Naive B cell (primary cell): ENCODE measurements around the gene PLEKHO2. TPM values are rescaled to one million over a fixed set of nuclear protein-coding genes. Genes with fewer than 3 reads are reported as not detected.

Experiments used
- ATAC-seq, 2 donors: fragments of 150-1000 bp; cut with Tn5 transposase; 2 replicates each; pipeline ENCODE4 v1.10.0; 2021; ENCODE audit warnings: low read depth in 2 of 2, mild to moderate bottlenecking in 2 of 2, moderate library complexity in 2 of 2
- DNase-seq: peaks from one replicate; pipeline ENCODE4 v3.0.0; 2022
- H3K27ac Mint-ChIP-seq, 6 donors: one replicate each; pipeline ENCODE4 v1.8.0; 2020 to 2022; ENCODE audit warnings: mild to moderate bottlenecking in 6 of 6, mixed read lengths in 6 of 6, moderate library complexity in 5 of 6, inconsistent platforms in 2 of 6
- H3K27me3 Mint-ChIP-seq, 3 donors: one replicate each; pipeline ENCODE4 v1.8.0; 2021 to 2022; ENCODE audit warnings: mixed read lengths in 3 of 3, mild to moderate bottlenecking in 1 of 3
- H3K36me3 Mint-ChIP-seq, 2 donors: one replicate each; pipeline ENCODE4 v1.8.0; 2020 to 2022; ENCODE audit warnings: mixed read lengths in 2 of 2, inconsistent platforms in 1 of 2, mild to moderate bottlenecking in 1 of 2
- H3K4me1 Mint-ChIP-seq, 3 donors: one replicate each; pipeline ENCODE4 v1.8.0; 2020 to 2022; ENCODE audit warnings: mixed read lengths in 3 of 3, inconsistent platforms in 1 of 3, mild to moderate bottlenecking in 1 of 3, moderate library complexity in 1 of 3
- H3K4me3 Mint-ChIP-seq, 8 donors: one replicate each; pipeline ENCODE4 v1.8.0; 2020 to 2022; ENCODE audit warnings: mild to moderate bottlenecking in 8 of 8, mixed read lengths in 8 of 8, moderate library complexity in 8 of 8, inconsistent platforms in 2 of 8
- H3K9me3 Mint-ChIP-seq, 7 donors: one replicate each; pipeline ENCODE4 v1.8.0; 2020 to 2022; ENCODE audit warnings: mixed read lengths in 7 of 7, mild to moderate bottlenecking in 5 of 7, inconsistent platforms in 2 of 7, moderate library complexity in 1 of 7
- polyA plus RNA-seq, 6 donors: library from polyadenylated mRNA; unstranded; fragments of 300-500 nt; fragmentation: Illumina TruSeq; gene quantifications; one replicate each; pipeline ENCODE4 v1.2.3, GENCODE V29; 2021; ENCODE audit warnings: low read depth in 6 of 6

Gene PLEKHO2
- polyA plus RNA-seq, 6 donors from 2014 or later, result 9.7 to 20.7 (median 14.4) TPM

DNA sequence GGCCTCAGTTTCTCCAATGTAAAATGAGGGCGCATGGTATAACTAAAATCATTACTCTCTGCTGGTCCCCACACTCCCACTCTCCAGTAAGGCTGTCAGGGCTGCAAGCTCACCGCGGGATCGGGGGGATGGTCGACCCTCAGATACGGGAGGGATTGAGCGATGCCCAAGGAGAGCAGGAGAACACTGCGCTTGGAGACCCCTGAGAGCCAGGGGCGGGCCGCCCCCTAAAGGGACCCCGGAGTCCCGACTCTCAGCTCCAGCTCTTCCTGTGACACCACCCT is 713 bp upstream of the PLEKHO2 start:
- no peaks in the 10 kb centered on the region for H3K9me3 Mint-ChIP-seq
- DNase-seq (no peak), ATAC-seq (no peak)
- H3K36me3 Mint-ChIP-seq, result no peaks in the 10 kb centered on the region
- H3K27ac Mint-ChIP-seq, result peak overlapping the region in 3 of 6 donors; percentile 61 to 88 (median 85)
- H3K27me3 Mint-ChIP-seq, result no peaks in the 10 kb centered on the region
- H3K4me3 Mint-ChIP-seq, result peak overlapping the region; percentile 79 to 93 (median 90)
- H3K4me1 Mint-ChIP-seq, result peaks cover 62 to 68% (median 63%) of the 10 kb centered on the region in 3 donors

- H3K9me3 Mint-ChIP-seq, result no peaks in the 10 kb centered on the region
- DNase-seq (no peak), ATAC-seq (no peak)
- peak overlapping the region; percentile 88 to 97 (median 94) for H3K27ac Mint-ChIP-seq
- H3K36me3 Mint-ChIP-seq, result no peaks in the 10 kb centered on the region
- H3K27me3 Mint-ChIP-seq, result no peaks in the 10 kb centered on the region
- H3K4me3 Mint-ChIP-seq, result peak overlapping the region; percentile 90 to 99 (median 95)
- peaks cover 62 to 74% (median 69%) of the 10 kb centered on the region in 3 donors for H3K4me1 Mint-ChIP-seq
These were observed 603 bp downstream of the PLEKHO2 start for GRCh38 chr15:64842096-64842939.

- DNase-seq (no peak), ATAC-seq (peak in 1 of 2 donors; percentile 16)
These were observed 1.4 kb downstream of the PLEKHO2 start for GRCh38 chr15:64842986-64843561.

GRCh38 chr15:64843991-64844390 is 2.3 kb downstream of the PLEKHO2 start:
- Mint-ChIP-seq H3K27me3 (no peaks in the 10 kb centered on the region), H3K4me3 (peak overlapping the region; percentile 84 to 99 (median 94)), H3K4me1 (peaks cover 58 to 77% (median 73%) of the 10 kb centered on the region in 3 donors), H3K36me3 (peaks cover 0 to 7% of the 10 kb centered on the region in 2 donors), H3K27ac (peak overlapping the region; percentile 64 to 98 (median 92)), H3K9me3 (no peaks in the 10 kb centered on the region)
- ATAC-seq (no peak), DNase-seq (no peak)

More at GRCh38 chr15:64842986-64843561, 1.4 kb downstream of the PLEKHO2 start:
- peaks cover 62 to 75% (median 68%) of the 10 kb centered on the region in 3 donors for H3K4me1 Mint-ChIP-seq
- H3K4me3 Mint-ChIP-seq, result peak overlapping the region; percentile 90 to 99 (median 95)
- peaks cover 0 to 1% of the 10 kb centered on the region in 2 donors for H3K36me3 Mint-ChIP-seq
- H3K27me3 Mint-ChIP-seq, result no peaks in the 10 kb centered on the region
- peak overlapping the region; percentile 88 to 97 (median 94) for H3K27ac Mint-ChIP-seq
- no peaks in the 10 kb centered on the region for H3K9me3 Mint-ChIP-seq

DNA sequence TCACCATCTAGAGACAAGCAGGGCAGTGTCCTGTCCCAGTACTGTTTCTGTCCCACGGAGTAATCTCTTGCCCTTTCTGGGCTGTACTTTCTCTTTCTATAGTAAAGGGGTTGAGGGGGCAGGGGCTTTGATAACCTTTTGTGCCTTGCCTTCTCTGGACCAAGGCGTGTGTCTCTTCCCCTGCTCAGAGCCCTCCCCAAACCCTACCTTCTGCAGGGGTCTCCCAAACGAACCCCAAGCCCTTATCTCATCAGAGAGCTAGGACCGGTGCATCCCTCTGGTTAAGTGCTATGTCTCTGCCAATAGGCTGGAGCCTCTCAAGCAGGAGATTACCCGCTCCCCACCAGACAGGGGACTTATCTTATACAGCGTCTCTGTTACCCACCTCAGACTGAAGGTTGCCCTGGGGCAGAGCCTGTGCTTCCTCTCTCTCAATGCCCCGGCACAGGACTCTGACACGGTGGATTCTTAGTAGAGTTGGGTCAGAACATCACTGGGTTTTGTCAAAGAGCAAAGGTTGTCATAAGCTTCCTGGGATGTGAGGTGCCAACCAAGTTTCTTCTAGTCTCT is 2.9 kb downstream of the PLEKHO2 start:
- peaks cover 0 to 7% of the 10 kb centered on the region in 2 donors for H3K36me3 Mint-ChIP-seq
- ATAC-seq (peak; percentile 22 to 37), DNase-seq (peak; percentile 41)
- H3K4me3 Mint-ChIP-seq, result peak overlapping the region; percentile 84 to 99 (median 94)
- peaks cover 58 to 80% (median 73%) of the 10 kb centered on the region in 3 donors for H3K4me1 Mint-ChIP-seq
- peak overlapping the region; percentile 43 to 98 (median 92) for H3K27ac Mint-ChIP-seq
- no peaks in the 10 kb centered on the region for H3K9me3 Mint-ChIP-seq
- no peaks in the 10 kb centered on the region for H3K27me3 Mint-ChIP-seq

DNA sequence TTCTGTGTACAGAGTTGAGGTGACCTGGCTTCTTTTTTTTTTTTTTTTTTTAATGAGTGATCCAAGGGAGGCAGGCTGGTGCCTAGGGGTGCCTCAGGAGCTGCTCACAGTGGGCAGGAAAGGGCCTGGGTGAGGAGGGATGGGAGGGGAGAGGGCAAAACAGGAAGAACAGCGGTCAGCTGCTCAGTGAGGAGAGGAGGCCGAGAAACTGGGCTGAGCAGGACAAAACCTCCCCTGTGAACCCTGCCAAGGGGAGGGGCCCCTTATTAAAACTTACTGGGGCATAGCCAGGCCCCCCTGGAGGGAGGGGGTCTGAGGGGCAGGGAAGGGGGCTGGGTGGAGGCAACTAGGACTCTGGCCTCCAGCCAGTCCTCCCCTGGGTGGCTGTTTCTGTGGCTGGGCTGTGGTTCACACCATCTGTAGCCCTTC is 3.5 kb downstream of the PLEKHO2 start:
- Mint-ChIP-seq H3K27ac (peak overlapping the region; percentile 7 to 93 (median 66)), H3K36me3 (peaks cover 1 to 8% of the 10 kb centered on the region in 2 donors), H3K27me3 (no peaks in the 10 kb centered on the region), H3K4me3 (peak overlapping the region; percentile 84 to 99 (median 94)), H3K4me1 (peaks cover 58 to 76% (median 71%) of the 10 kb centered on the region in 3 donors), H3K9me3 (no peaks in the 10 kb centered on the region)
- ATAC-seq, result no peak
- DNase-seq, result no peak

DNA sequence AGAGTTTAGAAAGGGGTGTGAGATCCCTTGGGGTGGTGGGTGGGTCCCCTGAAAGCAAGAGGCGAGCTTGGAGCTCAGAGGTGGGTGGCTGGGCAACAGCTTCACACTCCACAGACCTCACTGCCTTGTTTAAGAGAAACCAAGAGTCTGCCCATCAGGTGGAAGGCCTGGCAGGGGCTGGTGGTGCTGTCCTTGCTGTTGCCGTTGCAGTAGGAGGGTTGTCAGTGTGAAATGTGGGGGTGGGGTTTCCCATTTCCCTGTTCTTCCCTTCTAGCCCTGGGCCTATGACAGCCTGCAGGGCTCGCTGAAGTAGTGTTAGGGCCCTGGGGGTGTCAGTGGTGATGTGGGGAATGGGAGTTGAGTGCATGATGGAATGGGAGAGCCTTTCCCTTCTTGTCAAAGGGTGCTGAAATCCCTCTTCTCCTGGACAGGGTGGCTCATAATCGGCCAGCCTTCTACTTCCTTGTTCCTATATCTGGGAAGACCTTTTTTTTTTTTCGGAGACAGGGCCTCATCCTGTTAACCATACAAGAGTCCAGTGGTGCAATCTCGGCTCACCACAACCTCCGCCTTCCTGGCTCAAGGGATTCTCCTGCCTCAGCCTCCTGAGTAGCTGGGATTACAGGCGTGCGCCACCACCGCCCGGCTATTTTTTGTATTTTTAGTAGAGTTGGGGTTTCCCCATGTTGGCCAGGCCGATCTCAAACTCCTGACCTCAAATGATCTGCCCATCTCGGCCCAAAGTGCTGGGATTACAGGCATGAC is 4.3 kb downstream of the PLEKHO2 start:
- Mint-ChIP-seq H3K36me3 (peaks cover 9 to 15% of the 10 kb centered on the region in 2 donors), H3K4me3 (peak overlapping the region; percentile 70 to 99 (median 92)), H3K27ac (peak overlapping the region in 4 of 6 donors; percentile 88 to 93 (median 88)), H3K27me3 (no peaks in the 10 kb centered on the region), H3K9me3 (no peaks in the 10 kb centered on the region), H3K4me1 (peaks cover 57 to 75% (median 71%) of the 10 kb centered on the region in 3 donors)
- no peak for DNase-seq
- ATAC-seq, result no peak

GRCh38 chr15:64847016-64847415 is 5.3 kb downstream of the PLEKHO2 start:
- Mint-ChIP-seq H3K9me3 (no peaks in the 10 kb centered on the region), H3K27me3 (no peaks in the 10 kb centered on the region), H3K36me3 (peaks cover 12 to 21% of the 10 kb centered on the region in 2 donors), H3K27ac (peak overlapping the region in 2 of 6 donors; percentile 16 to 85), H3K4me1 (peaks cover 66 to 85% (median 79%) of the 10 kb centered on the region in 3 donors), H3K4me3 (peak overlapping the region in 5 of 8 donors; percentile 3 to 90 (median 29))
- DNase-seq (no peak), ATAC-seq (no peak)

DNA sequence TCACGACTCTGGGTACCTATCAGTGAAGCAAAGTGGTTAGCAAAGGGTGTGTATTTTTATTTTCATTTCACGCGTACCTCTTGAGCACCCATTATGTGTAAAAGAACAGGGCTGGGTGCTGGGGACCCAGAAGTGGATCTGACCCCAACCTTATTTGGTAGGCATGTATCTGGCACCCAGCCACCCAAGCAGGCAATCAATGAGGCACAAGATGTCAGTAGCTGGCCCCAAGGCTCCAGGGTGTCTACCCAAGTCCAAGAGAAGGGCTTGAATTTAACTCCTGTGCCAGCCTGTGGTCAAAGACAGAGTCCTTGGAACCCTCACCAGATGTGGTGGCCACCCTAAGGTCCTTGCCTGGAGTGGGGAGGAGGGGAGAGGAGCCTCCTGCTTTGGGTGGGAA is 5.7 kb downstream of the PLEKHO2 start:
- peaks cover 15 to 25% of the 10 kb centered on the region in 2 donors for H3K36me3 Mint-ChIP-seq
- peaks cover 65 to 85% (median 79%) of the 10 kb centered on the region in 3 donors for H3K4me1 Mint-ChIP-seq
- peak overlapping the region in 3 of 6 donors; percentile 16 to 85 (median 24) for H3K27ac Mint-ChIP-seq
- DNase-seq, result no peak
- no peak for ATAC-seq
- peak overlapping the region in 5 of 8 donors; percentile 3 to 57 (median 17) for H3K4me3 Mint-ChIP-seq
- H3K9me3 Mint-ChIP-seq, result no peaks in the 10 kb centered on the region
- no peaks in the 10 kb centered on the region for H3K27me3 Mint-ChIP-seq

DNA sequence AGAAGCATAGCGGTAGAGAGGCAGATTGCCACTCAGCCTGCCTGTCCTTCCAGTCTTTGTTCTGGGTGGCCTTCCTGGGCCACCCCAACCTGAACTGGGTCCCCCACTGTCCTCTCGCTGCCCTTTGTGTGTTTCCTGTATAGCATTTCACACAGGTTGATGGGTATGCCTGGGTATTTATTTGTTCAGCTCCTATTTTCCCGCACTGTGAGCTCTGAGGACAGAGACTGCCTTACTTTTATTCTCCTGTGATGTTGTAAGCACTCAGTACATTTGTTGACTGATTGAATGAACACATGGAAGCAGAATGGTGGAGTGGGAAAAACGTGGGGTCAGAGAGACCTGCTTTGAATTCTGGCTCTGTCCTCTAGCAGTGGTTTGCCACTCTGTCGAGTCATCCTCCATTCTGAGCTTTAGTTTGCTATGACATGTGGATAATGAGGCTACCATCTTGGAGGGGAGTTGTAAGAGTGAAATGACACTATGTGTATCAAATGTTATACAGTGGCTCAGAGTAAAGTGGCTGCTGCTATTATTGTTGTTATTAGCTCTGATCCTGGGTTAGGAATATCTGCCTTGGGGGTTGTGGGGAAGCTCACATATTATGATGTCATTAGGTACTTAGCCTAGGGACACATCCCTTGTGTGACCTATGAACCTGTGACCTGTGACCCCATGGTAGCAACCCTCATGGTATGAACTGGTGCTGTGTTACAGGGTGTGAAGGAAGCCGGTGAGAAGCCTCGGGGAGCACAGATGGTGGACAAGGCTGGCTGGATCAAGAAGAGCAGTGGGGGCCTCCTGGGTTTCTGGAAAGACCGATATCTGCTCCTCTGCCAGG is 6.4 kb downstream of the PLEKHO2 start:
- H3K27me3 Mint-ChIP-seq, result no peaks in the 10 kb centered on the region
- no peak for ATAC-seq
- no peaks in the 10 kb centered on the region for H3K9me3 Mint-ChIP-seq
- H3K4me3 Mint-ChIP-seq, result peak overlapping the region in 3 of 8 donors; percentile 3 to 57 (median 37)
- peaks cover 15 to 26% of the 10 kb centered on the region in 2 donors for H3K36me3 Mint-ChIP-seq
- no peak for DNase-seq
- H3K4me1 Mint-ChIP-seq, result peaks cover 58 to 79% (median 72%) of the 10 kb centered on the region in 3 donors
- peak overlapping the region in 4 of 6 donors; percentile 2 to 64 (median 22) for H3K27ac Mint-ChIP-seq

DNA sequence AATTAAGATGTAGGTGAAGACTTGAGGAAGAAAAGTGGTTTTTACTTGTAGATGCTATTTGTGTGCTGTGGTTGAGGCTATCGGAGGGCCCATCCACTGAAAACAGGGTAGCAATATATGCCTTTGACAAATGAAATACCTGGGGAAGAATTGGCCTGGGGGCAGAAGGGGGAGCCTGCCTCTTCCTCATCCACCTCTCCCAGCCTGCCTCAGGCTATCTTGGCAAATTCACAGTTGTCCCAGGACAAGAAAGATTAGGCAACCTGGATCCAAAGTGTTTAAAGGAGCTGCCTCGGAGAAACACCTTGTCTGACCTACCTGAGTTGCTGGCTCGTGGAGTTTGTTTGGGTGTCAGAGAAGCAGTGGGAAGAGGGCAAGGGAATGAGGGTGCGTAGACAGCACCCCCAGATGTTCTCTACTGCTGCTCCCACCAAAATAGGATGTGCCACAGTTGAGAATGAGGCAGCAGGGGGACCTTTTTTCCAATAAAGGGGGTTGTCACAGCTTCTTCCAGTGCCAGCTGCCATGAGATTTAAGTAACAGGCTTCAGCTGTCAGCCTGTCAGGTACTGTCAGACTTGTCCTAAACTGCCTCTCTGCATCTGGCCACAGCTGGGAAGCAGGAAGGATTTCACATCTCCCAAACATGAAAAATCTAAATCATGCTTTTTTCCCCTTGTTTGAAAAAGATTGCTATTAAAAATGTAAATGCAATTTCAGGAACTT is 9.2 kb downstream of the PLEKHO2 start:
- no peak for DNase-seq

DNA sequence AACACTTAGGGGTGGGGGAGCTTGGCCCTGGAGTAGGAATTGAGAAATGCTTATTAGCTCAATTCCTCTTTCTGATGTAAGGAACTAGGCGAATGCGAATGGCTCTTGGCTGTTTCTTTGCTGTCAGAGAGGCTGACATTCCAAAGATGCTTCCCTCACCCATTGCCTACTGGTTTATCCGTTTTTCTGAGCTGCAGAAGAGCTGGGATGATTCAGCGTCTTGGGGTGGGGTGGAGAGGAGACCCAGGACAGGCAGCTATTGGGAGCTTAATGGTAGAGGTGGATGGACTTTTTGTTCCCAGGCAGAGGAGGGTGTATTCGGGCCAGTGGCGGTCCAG is 9.8 kb downstream of the PLEKHO2 start:
- Mint-ChIP-seq H3K4me3 (no peak overlapping the region), H3K36me3 (peaks cover 25 to 26% of the 10 kb centered on the region in 2 donors), H3K27me3 (no peaks in the 10 kb centered on the region), H3K4me1 (peaks cover 49 to 64% (median 60%) of the 10 kb centered on the region in 3 donors), H3K27ac (peak overlapping the region in 4 of 6 donors; percentile 26 to 87 (median 64)), H3K9me3 (no peaks in the 10 kb centered on the region)
- no peak for ATAC-seq
- DNase-seq, result no peak

More for the DNA sequence above, 9.2 kb downstream of the PLEKHO2 start:
- peaks cover 44 to 64% (median 60%) of the 10 kb centered on the region in 3 donors for H3K4me1 Mint-ChIP-seq
- H3K27me3 Mint-ChIP-seq, result no peaks in the 10 kb centered on the region
- no peak for ATAC-seq
- peak overlapping the region in 3 of 6 donors; percentile 26 to 70 (median 64) for H3K27ac Mint-ChIP-seq
- no peak overlapping the region for H3K4me3 Mint-ChIP-seq
- H3K9me3 Mint-ChIP-seq, result no peaks in the 10 kb centered on the region
- peaks cover 20 to 26% of the 10 kb centered on the region in 2 donors for H3K36me3 Mint-ChIP-seq
